Measurements from ENCODE around the gene IMPDH1. TPM values are rescaled to one million over a fixed set of nuclear protein-coding genes. Genes with fewer than 3 reads are reported as not detected.

Gene IMPDH1
- total RNA-seq, 1 experiment from 2014 or later: 71.3 TPM

- no peak for DNase-seq (ENCODE audit: low read depth)
These were observed 20.0 kb downstream of the IMPDH1 start for GRCh38 chr7:128389618-128390329.

GRCh38 chr7:128389085-128389617 lies 20.6 kb downstream of the IMPDH1 start:
- no peak for DNase-seq (ENCODE audit: low read depth)

GRCh38 chr7:128388145-128388485 lies 21.7 kb downstream of the IMPDH1 start:
- no peak for DNase-seq (ENCODE audit: low read depth)

DNA sequence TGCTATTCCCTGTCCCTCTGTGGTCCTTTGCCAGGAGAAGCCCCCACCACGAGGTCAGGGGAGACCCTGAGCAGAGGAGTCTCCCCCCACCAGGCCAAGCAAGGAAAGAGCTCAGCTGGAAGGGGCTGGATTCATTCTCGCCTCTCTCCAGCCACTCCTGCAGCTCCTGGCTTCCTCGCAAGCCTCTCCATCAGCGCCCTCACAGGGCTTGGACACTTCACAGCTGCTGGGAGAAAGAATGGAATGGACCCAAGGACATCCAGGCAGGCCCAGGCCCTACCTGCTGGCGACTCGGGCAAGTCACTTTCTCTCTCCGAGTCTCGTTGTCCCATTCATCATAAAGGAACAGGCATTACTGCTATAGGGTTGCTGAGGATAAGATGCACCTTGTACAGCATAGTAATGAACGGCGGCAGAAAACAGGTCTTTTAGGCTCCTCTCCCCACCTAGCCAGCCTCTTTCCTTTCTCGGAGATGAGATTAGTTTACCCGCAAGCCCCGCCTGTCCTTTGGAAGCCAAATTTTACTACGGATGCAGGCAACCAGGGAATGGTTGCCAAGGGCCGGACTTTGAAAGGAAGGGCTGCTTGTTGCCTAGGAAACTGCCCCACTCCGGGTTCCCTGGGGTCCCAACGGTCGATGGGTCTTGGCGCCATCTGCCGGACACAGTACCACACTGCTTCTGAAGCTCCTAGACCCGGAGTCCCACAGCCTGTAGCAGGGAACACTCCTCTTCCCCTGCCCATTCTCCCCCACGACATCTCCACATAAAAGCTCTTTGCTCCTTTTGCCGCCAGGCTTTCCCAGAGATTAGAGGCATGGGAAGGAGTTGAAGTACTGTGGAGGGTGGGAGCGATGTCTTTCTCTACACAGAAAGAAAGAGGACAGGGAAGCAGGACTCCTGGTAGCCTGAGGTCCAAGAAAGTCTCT lies 22.3 kb downstream of the IMPDH1 start:
- DNase-seq (ENCODE audit: low read depth): peak; percentile 70

- DNase-seq (ENCODE audit: low read depth): no peak
These were observed 23.5 kb downstream of the IMPDH1 start for GRCh38 chr7:128385988-128386925.

- no peak for DNase-seq (ENCODE audit: low read depth)
These were observed 25.1 kb downstream of the IMPDH1 start for GRCh38 chr7:128384726-128385125.

DNA sequence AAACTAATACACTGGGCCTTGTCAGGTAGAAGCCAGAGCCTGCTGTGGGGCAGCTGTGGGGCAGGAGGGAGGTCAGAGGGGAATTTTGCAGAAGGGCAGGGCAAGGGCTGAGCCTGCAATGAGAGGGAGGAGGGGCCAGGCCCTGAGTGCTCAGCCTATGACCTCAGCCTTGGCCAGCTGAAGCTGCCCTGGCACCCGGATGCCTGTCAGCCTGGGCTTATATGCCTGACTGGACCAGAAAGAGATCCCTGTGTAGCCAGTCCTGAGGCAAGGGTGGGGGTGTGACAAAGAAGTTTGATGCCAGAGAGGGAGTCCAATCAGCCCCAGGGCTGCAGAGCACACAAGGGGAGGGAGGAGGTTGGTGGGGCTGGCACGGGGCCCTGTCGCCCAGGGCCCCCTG lies 26.0 kb downstream of the IMPDH1 start:
- DNase-seq (ENCODE audit: low read depth): no peak

DNA sequence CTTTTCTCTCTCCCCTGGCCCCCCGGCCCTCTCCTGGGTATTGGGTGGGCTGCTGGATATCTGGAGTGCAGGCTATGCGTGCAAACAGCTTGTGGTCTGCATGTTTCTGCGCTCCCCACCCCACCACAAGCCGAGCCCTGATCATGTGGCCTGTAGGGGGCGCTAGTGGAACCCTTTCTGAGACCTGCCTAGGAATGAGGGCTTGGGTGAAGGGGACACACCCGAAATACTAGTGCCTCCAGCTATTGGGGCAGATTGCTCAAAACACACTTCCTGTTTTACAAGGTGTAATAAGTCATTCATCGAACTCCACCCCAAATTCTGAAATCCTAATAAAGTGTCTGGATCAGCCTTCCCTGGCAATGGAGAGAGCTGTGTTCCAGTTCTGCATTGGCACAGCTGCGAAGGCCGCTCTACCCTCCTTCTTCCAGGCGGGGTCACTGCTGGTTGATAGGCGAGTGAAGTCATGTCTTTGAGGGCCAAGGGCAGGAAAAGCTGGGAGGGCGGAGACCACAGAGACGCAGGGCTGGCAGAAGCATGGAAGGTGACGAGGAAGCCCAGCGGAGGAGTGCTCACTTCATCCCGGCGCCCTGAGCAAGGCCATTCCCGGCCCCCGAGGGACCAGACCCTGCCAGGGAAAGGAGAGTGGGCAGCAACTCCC lies 28.5 kb downstream of the IMPDH1 start:
- DNase-seq (ENCODE audit: low read depth): no peak

GRCh38 chr7:128380483-128381106 lies 29.2 kb downstream of the IMPDH1 start:
- no peak for DNase-seq (ENCODE audit: low read depth)

DNA sequence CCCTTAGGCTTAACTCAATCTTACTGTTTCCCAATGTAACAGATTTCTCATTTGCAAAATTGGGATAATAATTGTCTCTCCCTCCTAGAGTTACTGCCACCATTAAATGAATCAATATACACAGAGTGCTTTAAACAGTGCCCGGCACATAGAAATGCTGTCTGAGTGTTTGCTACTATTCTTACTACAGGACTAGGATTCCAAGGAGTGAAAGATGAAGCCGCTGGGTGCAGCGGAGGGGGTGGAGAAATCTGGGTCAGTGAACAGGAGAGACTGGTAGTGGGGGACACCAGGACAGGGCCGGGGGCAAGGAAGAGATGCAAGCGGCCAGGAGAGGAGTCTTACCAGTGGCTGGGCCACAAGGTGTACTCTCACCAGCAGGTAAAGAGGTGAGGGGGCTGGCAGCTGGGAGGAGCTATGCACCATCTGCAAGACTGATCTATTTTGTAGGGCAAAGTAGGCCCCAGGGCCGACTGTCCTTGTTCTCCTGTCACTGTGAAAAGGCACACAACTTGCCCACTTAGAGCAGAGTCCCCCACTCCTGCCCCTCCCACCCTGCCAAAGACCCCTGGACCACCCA lies 29.8 kb downstream of the IMPDH1 start:
- DNase-seq (ENCODE audit: low read depth): no peak

GRCh38 chr7:128378637-128379036 lies 31.1 kb downstream of the IMPDH1 start:
- no peak for DNase-seq (ENCODE audit: low read depth)

DNA sequence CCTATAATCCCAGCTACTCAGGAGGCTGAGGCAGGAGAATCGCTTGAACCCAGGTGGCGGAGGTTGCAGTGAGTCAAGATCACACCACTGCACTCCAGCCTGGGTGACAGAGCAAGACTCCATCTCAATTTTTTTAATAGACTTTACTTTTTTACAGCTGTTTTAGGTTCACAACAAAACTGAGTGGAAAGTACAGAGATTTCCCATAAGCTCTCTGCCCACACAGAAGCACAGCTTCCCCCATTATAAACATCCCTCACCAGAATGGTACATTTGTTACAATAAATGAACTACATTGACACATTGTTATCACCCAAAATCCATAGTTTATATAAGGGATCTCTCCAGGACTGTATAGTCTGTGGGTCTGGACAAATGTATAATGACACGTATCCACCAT lies 33.7 kb downstream of the IMPDH1 start:
- DNase-seq (ENCODE audit: low read depth): no peak

GRCh38 chr7:128374041-128374440 lies 35.7 kb downstream of the IMPDH1 start:
- no peak for DNase-seq (ENCODE audit: low read depth)

GRCh38 chr7:128373606-128374005 lies 36.2 kb downstream of the IMPDH1 start:
- DNase-seq (ENCODE audit: low read depth): no peak

DNA sequence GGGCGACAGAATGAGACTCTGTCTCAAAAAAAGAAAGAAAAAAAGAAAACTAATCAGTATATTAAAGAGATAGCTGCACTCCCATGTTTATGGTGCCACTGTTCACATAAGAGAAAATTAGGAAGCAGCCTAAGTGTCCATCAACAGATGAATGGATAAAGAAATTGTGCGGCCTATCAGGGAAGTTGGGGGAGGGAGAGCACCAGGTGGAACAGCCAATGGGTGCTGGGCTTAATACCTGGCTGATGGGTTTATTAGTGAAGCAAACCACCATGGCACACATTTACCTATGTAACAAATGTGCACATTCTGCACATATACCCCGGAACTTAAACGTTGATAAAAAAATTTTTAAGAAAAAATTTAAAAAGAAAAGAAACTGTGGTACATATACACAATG lies 39.3 kb downstream of the IMPDH1 start:
- DNase-seq (ENCODE audit: low read depth): no peak

- DNase-seq (ENCODE audit: low read depth): no peak
These were observed 42.8 kb downstream of the IMPDH1 start for GRCh38 chr7:128366986-128367385.

DNA sequence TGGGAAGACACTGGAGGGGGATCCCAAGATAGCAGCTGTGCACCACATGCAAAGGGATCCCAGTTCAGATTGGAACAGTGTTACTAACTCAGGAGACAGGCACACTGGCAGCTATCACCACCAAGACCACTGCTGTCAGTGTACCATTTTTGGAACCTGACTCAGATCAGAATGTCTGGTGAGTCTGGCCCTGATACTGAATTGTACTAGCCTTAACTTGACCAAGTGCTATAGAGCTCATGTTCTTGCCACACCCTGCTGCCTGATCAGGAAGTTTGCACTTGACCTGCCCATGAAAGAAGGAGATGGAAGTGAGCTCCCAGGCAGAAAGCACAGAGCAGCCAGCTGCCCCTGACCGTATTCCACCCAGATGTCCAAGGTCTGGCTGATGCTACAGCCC lies 43.5 kb downstream of the IMPDH1 start:
- no peak for DNase-seq (ENCODE audit: low read depth)

DNA sequence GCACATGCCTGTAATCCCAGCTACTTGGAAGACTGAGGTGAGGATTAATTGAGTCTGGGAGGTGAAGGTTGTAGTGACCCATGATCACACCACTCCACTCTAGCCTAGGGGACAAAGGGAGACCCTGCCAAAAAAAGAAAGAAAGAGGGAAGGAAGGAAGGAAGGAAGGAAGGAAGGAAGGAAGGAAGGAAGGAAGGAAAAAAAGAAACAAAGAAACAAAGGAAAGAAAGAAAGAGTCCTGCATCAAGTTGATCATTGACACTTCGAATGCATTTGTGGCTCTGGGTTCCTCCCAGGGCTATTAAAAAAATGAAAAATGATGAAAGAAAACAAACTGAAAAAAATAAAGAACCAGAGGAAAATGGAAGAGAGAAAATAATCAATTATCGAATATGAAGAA lies 44.4 kb downstream of the IMPDH1 start:
- DNase-seq (ENCODE audit: low read depth): no peak

DNA sequence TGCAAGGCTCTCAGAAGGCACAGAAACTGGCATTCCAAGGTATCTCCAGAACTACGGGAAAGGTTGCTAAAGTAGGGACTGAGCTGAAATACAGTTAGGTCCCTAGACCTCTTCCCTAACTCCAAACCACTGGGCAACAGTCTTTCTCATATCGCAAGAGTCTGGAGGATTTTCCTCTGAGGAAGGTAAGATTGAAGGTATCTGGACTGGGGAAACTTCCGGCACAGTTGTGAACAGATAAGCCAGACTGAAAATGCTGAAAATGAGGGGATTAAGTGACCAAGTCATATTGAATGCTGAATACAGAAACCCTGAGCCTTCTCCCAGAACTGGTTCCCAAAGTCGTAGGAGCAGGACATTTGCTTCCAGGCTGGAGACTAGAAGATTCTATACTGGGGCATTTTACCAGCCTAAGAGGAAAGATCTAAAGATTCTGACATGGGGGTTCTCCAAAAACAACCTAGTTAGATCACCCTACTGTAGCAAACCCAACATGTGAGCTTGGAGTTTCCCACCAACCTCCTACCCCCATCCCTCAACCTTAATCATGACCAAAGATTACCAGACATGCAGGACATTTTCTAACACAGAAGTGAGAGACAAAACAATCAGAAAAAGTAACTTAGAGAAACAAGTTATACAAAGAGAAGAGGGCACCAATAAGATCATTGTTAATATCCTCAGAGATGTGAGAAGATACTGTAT lies 45.5 kb downstream of the IMPDH1 start:
- DNase-seq (ENCODE audit: low read depth): no peak

Measured in HT1080 (cell line).